Thyroid gland (tissue), 4 donors: ENCODE results near the gene ATXN1L.

Experiments
- POLR2A ChIP-seq, 2 donors: fragments of 450-650 bp; IDR thresholded peaks; one replicate each; pipeline ENCODE4 v1.6.1; 2017; ENCODE audit warnings: antibody characterized with exemption in 2 of 2, mild to moderate bottlenecking in 2 of 2, moderate library complexity in 1 of 2
- TF ChIP-seq, protein P1 (sequence below), 6 experiments: fragments of 200-600 bp in 3 of 6; fragments of 450-650 bp in 3 of 6; sonication (generic) in 3 of 6; IDR thresholded peaks; one replicate each; pipeline ENCODE4 v1.5.1; 2016 to 2019; ENCODE audit warnings: antibody characterized with exemption in 6 of 6, mild to moderate bottlenecking in 2 of 6, inconsistent platforms in 1 of 6, moderate library complexity in 1 of 6

DNA sequence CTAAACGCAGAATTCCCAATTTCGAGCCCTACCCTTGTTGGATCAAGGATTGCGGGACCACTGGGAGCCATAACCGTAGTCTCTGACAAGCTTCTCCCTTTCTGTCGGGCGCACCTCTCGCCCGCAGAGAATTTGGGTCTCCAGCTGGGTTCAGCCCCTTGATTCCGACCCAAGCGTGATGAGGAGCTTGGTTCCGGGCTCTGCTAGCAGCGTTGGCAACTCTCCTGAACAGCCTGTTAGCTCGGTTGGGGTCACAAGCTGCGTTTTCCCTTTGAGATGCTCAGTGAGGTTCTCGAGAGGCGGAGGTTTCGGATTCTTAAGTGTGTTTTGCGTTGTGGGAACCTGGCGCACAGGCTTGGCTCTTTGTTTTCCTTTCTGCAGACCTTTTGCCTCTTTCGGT, 655 bp downstream of the ATXN1L start:
- TF ChIP-seq, protein P1, sequence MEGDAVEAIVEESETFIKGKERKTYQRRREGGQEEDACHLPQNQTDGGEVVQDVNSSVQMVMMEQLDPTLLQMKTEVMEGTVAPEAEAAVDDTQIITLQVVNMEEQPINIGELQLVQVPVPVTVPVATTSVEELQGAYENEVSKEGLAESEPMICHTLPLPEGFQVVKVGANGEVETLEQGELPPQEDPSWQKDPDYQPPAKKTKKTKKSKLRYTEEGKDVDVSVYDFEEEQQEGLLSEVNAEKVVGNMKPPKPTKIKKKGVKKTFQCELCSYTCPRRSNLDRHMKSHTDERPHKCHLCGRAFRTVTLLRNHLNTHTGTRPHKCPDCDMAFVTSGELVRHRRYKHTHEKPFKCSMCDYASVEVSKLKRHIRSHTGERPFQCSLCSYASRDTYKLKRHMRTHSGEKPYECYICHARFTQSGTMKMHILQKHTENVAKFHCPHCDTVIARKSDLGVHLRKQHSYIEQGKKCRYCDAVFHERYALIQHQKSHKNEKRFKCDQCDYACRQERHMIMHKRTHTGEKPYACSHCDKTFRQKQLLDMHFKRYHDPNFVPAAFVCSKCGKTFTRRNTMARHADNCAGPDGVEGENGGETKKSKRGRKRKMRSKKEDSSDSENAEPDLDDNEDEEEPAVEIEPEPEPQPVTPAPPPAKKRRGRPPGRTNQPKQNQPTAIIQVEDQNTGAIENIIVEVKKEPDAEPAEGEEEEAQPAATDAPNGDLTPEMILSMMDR (IDR thresholded peaks at IDR 0.05) = no peak
- no peak for TF ChIP-seq POLR2A (IDR thresholded peaks at IDR 0.05)
